ENCODE measurements around the gene YPEL5. TPM values are rescaled to one million over a fixed set of nuclear protein-coding genes. Genes with fewer than 3 reads are reported as not detected.
"Not testable (repeated sequence)": the region's sequence is repeated elsewhere in the genome, so short reads cannot be mapped to it uniquely, and the experiment has no call there.

Gene YPEL5
- total RNA-seq, result 100 to 1,000 TPM in 2 of 6 donors, 10 to 100 TPM in 4; 51.9 to 107 (median 85.8) TPM

DNA sequence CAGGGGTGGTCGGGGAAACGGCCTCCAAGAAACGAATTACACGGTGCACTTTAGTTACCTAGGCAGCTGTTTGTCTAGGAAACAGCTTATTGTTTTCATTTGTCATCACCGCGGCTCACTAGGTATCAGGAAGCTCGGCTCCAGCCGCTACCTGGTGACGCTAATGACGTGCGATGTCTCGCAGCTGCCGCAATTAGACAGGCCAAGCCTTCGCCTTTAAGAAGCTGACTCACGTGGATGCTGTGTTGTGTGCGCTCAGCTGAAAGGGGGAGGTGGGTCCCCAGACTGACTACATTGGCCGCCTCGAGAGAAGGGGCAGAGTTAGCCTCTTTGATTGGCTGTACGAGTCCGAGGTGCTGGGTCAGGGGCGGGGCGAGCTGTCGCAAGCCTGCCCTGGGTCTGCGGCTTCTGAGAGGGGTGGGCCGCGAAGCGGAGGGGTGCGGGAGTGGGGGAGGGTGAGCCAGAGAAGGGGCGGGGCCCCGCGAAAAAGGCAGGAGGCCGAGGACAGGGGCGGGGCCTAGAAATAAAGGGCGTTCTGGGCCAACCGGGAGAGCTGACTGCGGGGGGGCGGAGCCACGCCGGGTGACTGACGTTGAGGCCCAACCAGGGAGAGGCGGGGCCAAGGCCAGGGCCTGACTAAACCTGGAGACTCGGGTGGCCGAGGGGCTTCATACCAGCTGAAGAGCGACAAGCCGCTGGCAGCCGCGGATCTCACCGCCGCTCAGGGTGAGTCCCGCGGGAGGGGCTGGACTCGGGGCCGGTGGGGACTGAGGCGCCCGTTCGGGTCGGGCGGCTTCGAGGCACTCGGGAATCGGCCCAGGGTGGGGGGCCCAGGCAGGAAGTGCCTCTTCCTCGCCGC, at the start of gene YPEL5:
Gene YPEL5, plus strand, starts transcription at position 671 of the 859 bp plus-strand sequence. CDS start 9,645 bp downstream, outside the sequence.
- peak within 1 kb of the TSS; percentile 100 for H3K27ac ChIP-seq
- ATAC-seq (ENCODE audit: low FRiP score in 2 of 2), result peak; percentile 97 to 99
- 0 to 3% methylated on average over 8 to 50 of the region's 63 CpGs for WGBS, 2 donors

GRCh38 chr2:30098266-30099005, 48.4 kb upstream of the YPEL5 start:
- H3K27ac ChIP-seq, result no peak overlapping the region
- no peak for TF ChIP-seq EP300 (IDR thresholded peaks at IDR 0.05)
- TF ChIP-seq POLR2A (IDR thresholded peaks at IDR 0.05), result no peak
- TF ChIP-seq CTCF (IDR thresholded peaks at IDR 0.05), result no peak
- TF ChIP-seq POLR2AphosphoS5 (IDR thresholded peaks at IDR 0.05), result no peak
- H3K27me3 ChIP-seq, result no peaks in the 10 kb centered on the region
- DNase-seq, result no peak
- H3K9me3 ChIP-seq, result no peaks in the 10 kb centered on the region
- no peak overlapping the region for H3K4me3 ChIP-seq
- no peak for ATAC-seq (ENCODE audit: low FRiP score in 2 of 2)
- no peaks in the 10 kb centered on the region for H3K36me3 ChIP-seq
- H3K4me1 ChIP-seq, result no peaks in the 10 kb centered on the region
- WGBS, 2 donors, result 69 to 78% methylated on average over 10 of the region's 10 CpGs

More for the DNA sequence above, at the start of gene YPEL5:
- no peaks in the 10 kb centered on the region for H3K9me3 ChIP-seq
- H3K4me3 ChIP-seq, result peak within 1 kb of the TSS; percentile 89 to 98 (median 96)
- H3K4me1 ChIP-seq, result peaks cover 37 to 47% (median 38%) of the 10 kb centered on the region in 4 donors
- H3K27me3 ChIP-seq, result no peaks in the 10 kb centered on the region
- peak; percentile 99 for DNase-seq
- TF ChIP-seq POLR2AphosphoS5 (IDR thresholded peaks at IDR 0.05) (peak; percentile 83 to 88), POLR2A (IDR thresholded peaks at IDR 0.05) (peak; percentile 95 to 99 (median 97)), EP300 (IDR thresholded peaks at IDR 0.05) (peak in 1 of 4 donors; percentile 84), CTCF (IDR thresholded peaks at IDR 0.05) (peak in 1 of 6 experiments; percentile 28)
- peaks cover 0 to 2% (median 0%) of the 10 kb centered on the region in 4 donors for H3K36me3 ChIP-seq

GRCh38 chr2:30099366-30099765, 47.4 kb upstream of the YPEL5 start:
- not testable (repeated sequence) for H3K27ac ChIP-seq; H3K4me1 ChIP-seq; H3K36me3 ChIP-seq; H3K27me3 ChIP-seq; DNase-seq; ATAC-seq (ENCODE audit: low FRiP score in 2 of 2); H3K9me3 ChIP-seq; H3K4me3 ChIP-seq
- WGBS, 2 donors, result 62 to 82% methylated on average over 1 of the region's 1 CpG

DNA sequence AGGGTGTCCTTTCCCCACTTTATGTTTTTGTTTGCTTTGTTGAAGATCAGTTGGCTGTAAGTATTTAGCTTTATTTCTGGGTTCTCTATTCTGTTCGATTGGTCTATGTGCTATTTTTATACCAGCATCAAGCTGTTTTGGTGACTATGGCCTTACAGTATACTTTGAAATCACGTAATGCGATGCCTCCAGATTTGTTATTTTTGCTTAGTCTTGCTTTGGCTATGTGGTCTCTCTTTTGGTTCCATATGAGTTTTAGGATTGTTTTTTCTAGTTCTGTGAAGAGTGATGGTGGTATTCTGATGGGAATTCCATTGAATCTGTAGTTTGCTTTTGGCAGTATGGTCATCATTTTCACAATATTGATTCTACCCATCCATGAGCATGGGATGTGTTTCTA, 46.1 kb upstream of the YPEL5 start:
- H3K36me3 ChIP-seq; DNase-seq; H3K4me1 ChIP-seq; H3K9me3 ChIP-seq; H3K4me3 ChIP-seq; ATAC-seq (ENCODE audit: low FRiP score in 2 of 2); H3K27me3 ChIP-seq; H3K27ac ChIP-seq: not testable (repeated sequence)
- 72 to 89% methylated on average over 3 of the region's 3 CpGs for WGBS, 2 donors

DNA sequence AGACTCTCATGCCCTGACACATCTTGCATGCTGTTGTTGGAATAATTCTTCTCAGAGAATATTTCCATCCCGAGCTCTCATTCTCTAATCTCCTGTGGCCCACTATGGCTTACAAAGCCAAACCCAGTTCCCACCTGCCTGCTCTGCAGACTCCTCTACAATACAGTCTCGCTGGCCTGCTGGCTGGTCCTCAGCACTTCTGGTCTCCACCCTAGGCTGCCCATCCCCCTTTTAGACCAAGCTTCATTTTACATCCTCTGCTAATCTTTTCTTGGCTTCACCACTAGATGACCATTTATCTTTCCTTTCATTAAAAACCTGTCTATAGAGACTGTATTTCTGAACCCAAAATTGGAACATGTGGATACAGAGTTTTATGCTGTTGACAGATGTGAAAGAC, 42.5 kb upstream of the YPEL5 start:
- WGBS, 2 donors, result 56 to 67% methylated on average over 2 of the region's 2 CpGs
- no peak for ATAC-seq (ENCODE audit: low FRiP score in 2 of 2)
- DNase-seq, result no peak

More for the DNA sequence above, 42.5 kb upstream of the YPEL5 start:
- Histone ChIP-seq H3K27me3 (no peaks in the 10 kb centered on the region), H3K4me1 (no peaks in the 10 kb centered on the region), H3K27ac (no peak overlapping the region), H3K9me3 (no peaks in the 10 kb centered on the region), H3K36me3 (no peaks in the 10 kb centered on the region), H3K4me3 (no peak overlapping the region)
- TF ChIP-seq EP300 (IDR thresholded peaks at IDR 0.05), result no peak
- TF ChIP-seq CTCF (IDR thresholded peaks at IDR 0.05), result no peak
- TF ChIP-seq POLR2A (IDR thresholded peaks at IDR 0.05), result no peak
- TF ChIP-seq POLR2AphosphoS5 (IDR thresholded peaks at IDR 0.05), result no peak

Measured in upper lobe of left lung (tissue), 6 donors.